K562 (cell line): ENCODE measurements around the gene CCM2. TPM values are rescaled to one million over a fixed set of nuclear protein-coding genes. Genes with fewer than 3 reads are reported as not detected.

Experiments
- ATAC-seq: fragments of 200-7000 bp; cut with Tn5 transposase; 3 replicates; pipeline ENCODE4 v1.9.1; 2020; ENCODE audit warnings: moderate library complexity
- BruUV-seq: library from RNA; stranded (reverse); fragments of 400-500 nt; replicated peaks from 2 replicates; lab custom pipeline; 2021; lab: Mats Ljungman, UMichigan
- CTCF ChIA-PET: fragments of 300-600 bp; formaldehyde crosslinking; extraction: SDS; loops from one replicate; lab custom pipeline; 2021; ENCODE audit warnings: low intra/inter-chr PET ratio; lab: Yijun Ruan, JAX
- POLR2A ChIA-PET: fragments of 300-600, 350-650 bp; sonication (Branson Sonifier 250); formaldehyde crosslinking; extraction: SDS; loops from one replicate; lab custom pipeline; 2021; ENCODE audit warnings: antibody characterized with exemption, inconsistent platforms; lab: Yijun Ruan, JAX
- DNase-seq, 4 experiments: peaks; one replicate each; pipeline versions ENCODE4 v3.0.0 to v3.0.0-alpha.2; 2011 to 2018; ENCODE audit warnings: low spot score in 3 of 4, mixed read lengths in 3 of 4; ENCODE audit errors: extremely low read depth in 1 of 4
- FAIRE-seq: peaks from 2 replicates; lab custom pipeline; 2011; peaks lifted over from hg19 to GRCh38; lab: Jason Lieb, UNC
- H2AFZ ChIP-seq: 2 replicates; pipeline ENCODE4 v1.6.0; 2011; ENCODE audit warnings: low read depth, low read length, control low read depth, inconsistent platforms
- H3K27ac ChIP-seq: fragments of 200-600 bp; 3 replicates; pipeline ENCODE4 v1.8.0; 2011; ENCODE audit warnings: low read depth, mild to moderate bottlenecking, control low read depth, inconsistent platforms, low read length, moderate library complexity, mixed read lengths; ENCODE audit errors: extremely low read depth
- H3K27me3 ChIP-seq, 2 experiments: fragments of 300-600 bp in 1 of 2; 2 replicates in 1 of 2; 3 replicates in 1 of 2; pipeline versions ENCODE4 v1.6.0 to v1.8.0; 2011; ENCODE audit warnings: inconsistent platforms in 2 of 2, low read length in 2 of 2, mild to moderate bottlenecking in 1 of 2, mixed read lengths in 1 of 2, moderate library complexity in 1 of 2; ENCODE audit not compliant: control insufficient read depth in 2 of 2, insufficient read depth in 2 of 2
- H3K36me3 ChIP-seq: fragments of 300-600 bp; 3 replicates; pipeline ENCODE4 v1.8.0; 2011; ENCODE audit warnings: mild to moderate bottlenecking, low read length, inconsistent platforms; ENCODE audit not compliant: control insufficient read depth, insufficient read depth
- H3K4me1 ChIP-seq, 2 experiments: fragments of 200-600 bp in 1 of 2; replicated peaks in 1 of 2; 2 replicates in 1 of 2; 3 replicates in 1 of 2; pipeline versions ENCODE4 v1.5.1 to v1.8.0; 2011; ENCODE audit warnings: inconsistent platforms in 2 of 2, low read length in 2 of 2, mild to moderate bottlenecking in 1 of 2, mixed read lengths in 1 of 2, moderate library complexity in 1 of 2; ENCODE audit not compliant: control insufficient read depth in 2 of 2, insufficient read depth in 2 of 2
- H3K4me2 ChIP-seq: 2 replicates; pipeline ENCODE4 v1.6.1; 2011; ENCODE audit warnings: low read length, control low read depth, inconsistent platforms, mixed read lengths; ENCODE audit not compliant: insufficient read depth
- H3K4me3 ChIP-seq: fragments of 200-600 bp; sonication (generic), shearing (Covaris generic); 2 replicates; pipeline ENCODE4 v1.5.1; 2016; ENCODE audit warnings: control low read depth, inconsistent platforms
- H3K79me2 ChIP-seq: fragments of 200-600 bp; 3 replicates; pipeline ENCODE4 v1.8.0; 2011; ENCODE audit warnings: low read length, inconsistent platforms; ENCODE audit not compliant: control insufficient read depth, insufficient read depth
- H3K9ac ChIP-seq, 2 experiments: 2 replicates each; pipeline versions ENCODE4 v1.6.0 to v1.6.1; 2011; ENCODE audit warnings: low read depth in 2 of 2, low read length in 2 of 2, control low read depth in 1 of 2, inconsistent platforms in 1 of 2, mild to moderate bottlenecking in 1 of 2, mixed read lengths in 1 of 2; ENCODE audit not compliant: insufficient read depth in 1 of 2
- H3K9me1 ChIP-seq: one replicate; pipeline ENCODE4 v1.6.0; 2011; ENCODE audit warnings: inconsistent platforms, mild to moderate bottlenecking, low read length, moderate library complexity; ENCODE audit not compliant: control insufficient read depth, insufficient read depth
- H3K9me3 ChIP-seq: replicated peaks from 2 replicates; pipeline ENCODE4 v1.5.1; 2011; ENCODE audit warnings: low read depth, low read length, inconsistent platforms; ENCODE audit not compliant: control insufficient read depth, insufficient read depth
- H4K20me1 ChIP-seq: replicated peaks from 2 replicates; pipeline ENCODE4 v1.6.1; 2011; ENCODE audit warnings: low read length, inconsistent platforms, mixed read lengths; ENCODE audit not compliant: control insufficient read depth, insufficient read depth
- ARNT ChIP-seq, 2 experiments: fragments of 450-650 bp; IDR thresholded peaks; 2 replicates each; pipeline ENCODE4 v1.6.1; 2016; ENCODE audit warnings: mild to moderate bottlenecking in 1 of 2
- CTBP1 ChIP-seq: fragments of 450-650 bp; IDR thresholded peaks from 2 replicates; pipeline ENCODE4 v1.6.1; 2016; ENCODE audit warnings: borderline replicate concordance
- ETV6 ChIP-seq, 3 experiments: fragments of 150-350 bp in 1 of 3; sonication (generic) in 1 of 3; formaldehyde crosslinking in 1 of 3; IDR thresholded peaks; 2 replicates each; pipeline versions ENCODE4 v1.6.1 to v1.8.0; 2014 to 2022; ENCODE audit warnings: borderline replicate concordance in 2 of 3, low read depth in 2 of 3, antibody characterized with exemption in 1 of 3, low read length in 1 of 3, mild to moderate bottlenecking in 1 of 3, missing genetic modification reagents in 1 of 3
- NFRKB ChIP-seq: fragments of 450-650 bp; IDR thresholded peaks from 2 replicates; pipeline ENCODE4 v1.6.1; 2016; ENCODE audit warnings: low read depth
- NRF1 ChIP-seq, 2 experiments: fragments of 450-650 bp; IDR thresholded peaks in 1 of 2; conservative IDR thresholded peaks in 1 of 2; 2 replicates each; pipeline ENCODE4 v1.6.1; 2014; ENCODE audit warnings: mild to moderate bottlenecking in 2 of 2
- POU5F1 ChIP-seq: fragments of 150-350 bp; IDR thresholded peaks from 2 replicates; pipeline ENCODE4 v1.6.1; 2014; ENCODE audit warnings: borderline replicate concordance, low read length, low read depth, mild to moderate bottlenecking; ENCODE audit not compliant: partially characterized antibody
- ZNF717 ChIP-seq: fragments of 250-450 bp; sonication (Bioruptor Pico); IDR thresholded peaks from 2 replicates; pipeline ENCODE4 v1.5.0; 2021
- ZNF75A ChIP-seq: fragments of 450-650 bp; formaldehyde crosslinking; IDR thresholded peaks from 2 replicates; pipeline ENCODE4 v1.4.0; 2020; ENCODE audit warnings: mild to moderate bottlenecking
- whole genome bisulfite sequencing: fragments of 100-300 bp; shearing (Covaris generic); methylation state at CpG from one replicate; pipeline ENCODE4 v1.1.6; 2016; ENCODE audit warnings: low coverage, mixed read lengths; ENCODE audit not compliant: insufficient coverage; ENCODE audit errors: missing lambda C conversion rate; 5-methylcytosine and 5-hydroxymethylcytosine counted together
- in situ Hi-C: fragments of 300-500 bp; cut with MboI; formaldehyde crosslinking; loops from 4 replicates; pipeline ENCODE4 v1.15.0; 2018; ENCODE audit warnings: inconsistent platforms, mixed read lengths
- intact Hi-C: fragments of 100-400 bp; cut with micrococcal nuclease; formaldehyde crosslinking; loops from 2 replicates; pipeline ENCODE4 v1.14.2; 2022
- polyA plus RNA-seq, 8 experiments: library from polyadenylated mRNA; depleted of rRNA in 4 of 8; stranded (reverse) in 5 of 8; unstranded in 3 of 8; fragments of >200 nt; fragmentation: Nextera tagmentation in 2 of 8; fragmentation: Illumina TruSeq in 1 of 8; extraction: Ambion mirVana in 2 of 8; extraction: Trizol in 1 of 8; gene quantifications; 2 replicates each; pipeline versions ENCODE4 v1.2.1 to v1.2.3, GENCODE V29; 2011 to 2014; ENCODE audit warnings: inconsistent platforms in 1 of 8, missing spikeins in 1 of 8
- total RNA-seq, 7 experiments: library from RNA; depleted of rRNA in 6 of 7; stranded (reverse); fragments of >200 nt in 6 of 7; fragmentation: Illumina TruSeq in 2 of 7; extraction: Trizol in 2 of 7; gene quantifications; 2 replicates each; pipeline versions ENCODE4 v1.2.1 to v1.2.3, GENCODE V29; 2011 to 2021; ENCODE audit warnings: low replicate concordance in 1 of 7
- TF ChIP-seq, protein P1 (sequence below): sonication (generic); formaldehyde crosslinking; IDR thresholded peaks from 2 replicates; pipeline ENCODE4 v1.8.0; 2022; ENCODE audit warnings: missing genetic modification reagents, mild to moderate bottlenecking, moderate library complexity, borderline replicate concordance
- TF ChIP-seq, protein P2 (sequence below): sonication (generic); formaldehyde crosslinking; IDR thresholded peaks from 2 replicates; pipeline ENCODE4 v1.4.0; 2020; ENCODE audit warnings: mild to moderate bottlenecking, missing genetic modification reagents
- TF ChIP-seq, protein P3 (sequence below): sonication (generic); formaldehyde crosslinking; IDR thresholded peaks from 2 replicates; pipeline ENCODE4 v1.8.1; 2023; ENCODE audit warnings: mild to moderate bottlenecking, missing genetic modification reagents

Gene CCM2
- total and polyA plus RNA-seq, 9 of the 15 experiments (the other 6 are each of a cell fraction or from before 2014, with no cell fraction given) = 0.41 to 38.6 (median 25.9) TPM

DNA sequence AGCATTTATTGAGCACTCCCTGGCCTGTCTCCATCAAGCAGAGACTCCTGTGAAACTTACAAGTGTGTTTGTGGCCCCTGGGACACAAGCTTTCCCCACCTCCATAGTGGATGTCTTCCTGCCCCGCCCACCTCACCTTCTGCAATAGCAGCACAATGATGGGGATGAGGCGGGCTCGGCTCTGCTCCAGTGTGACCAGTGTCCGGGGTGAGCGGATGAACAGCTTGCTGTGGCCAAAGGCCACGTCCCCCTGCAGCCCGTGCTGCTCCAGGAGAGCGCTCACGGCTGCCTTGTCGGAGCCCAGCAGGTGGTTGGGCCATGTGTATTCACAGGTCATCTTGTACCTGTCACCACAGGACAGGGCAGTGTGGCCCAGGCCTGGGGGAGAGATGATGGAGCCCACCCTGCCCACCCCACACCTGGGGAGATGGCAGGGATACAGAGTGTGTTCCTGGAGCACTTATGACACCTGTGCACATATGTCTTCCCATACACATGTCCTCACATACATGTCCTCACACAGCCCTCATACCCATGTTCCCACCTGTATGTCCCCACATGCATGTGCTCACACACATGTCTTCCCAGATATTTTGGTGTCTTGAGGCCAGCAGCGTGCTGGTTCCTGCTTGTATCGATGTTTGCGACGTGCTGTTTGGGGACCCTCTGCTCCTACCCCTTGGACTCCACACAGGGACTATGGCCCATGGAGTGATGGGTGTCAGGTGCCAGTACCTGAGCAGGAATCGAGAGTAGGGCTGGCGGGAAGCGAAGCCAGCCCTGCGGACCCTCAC, 33.9 kb upstream of the CCM2 start:
- 0 out of 4 replicates have a peak overlapping the region, but pooled peaks of 1 of the 2 experiments have one; percentile 17 for H3K9ac ChIP-seq
- H3K9me1 ChIP-seq = peaks cover 5% of the 10 kb centered on the region
- intact Hi-C loops (loop anchor here (5.0 kb wide), 1 partner anchor 379 kb away; no protein-coding TSS in a partner anchor), in situ Hi-C loops (loop anchor here (5.0 kb wide), 1 partner anchor 171 kb away; no protein-coding TSS in a partner anchor)
- no peaks in the 10 kb centered on the region for H3K27me3 ChIP-seq
- no TSS peak for BruUV-seq
- no peak overlapping the region for H3K27ac ChIP-seq
- H4K20me1 ChIP-seq = no peaks in the 10 kb centered on the region
- FAIRE-seq = no peak
- WGBS = 53% methylated on average over 18 of the region's 18 CpGs
- no peak for DNase-seq
- H2AFZ ChIP-seq = no peak overlapping the region
- H3K79me2 ChIP-seq = no peaks in the 10 kb centered on the region
- ChIA-PET POLR2A (interaction anchor here (0.6 kb wide), 1 partner anchor 10 kb away, joined by 3 read pairs; no protein-coding TSS in a partner anchor), CTCF (interaction anchor here (0.7 kb wide), 1 partner anchor 168 kb away, joined by 4 read pairs; no protein-coding TSS in a partner anchor)
- no peak overlapping the region for H3K4me2 ChIP-seq
- no peak for TF ChIP-seq NFRKB
- TF ChIP-seq ZNF717 (CRISPR knock-in tag) = no peak
- TF ChIP-seq POU5F1 = no peak
- TF ChIP-seq, protein P1, sequence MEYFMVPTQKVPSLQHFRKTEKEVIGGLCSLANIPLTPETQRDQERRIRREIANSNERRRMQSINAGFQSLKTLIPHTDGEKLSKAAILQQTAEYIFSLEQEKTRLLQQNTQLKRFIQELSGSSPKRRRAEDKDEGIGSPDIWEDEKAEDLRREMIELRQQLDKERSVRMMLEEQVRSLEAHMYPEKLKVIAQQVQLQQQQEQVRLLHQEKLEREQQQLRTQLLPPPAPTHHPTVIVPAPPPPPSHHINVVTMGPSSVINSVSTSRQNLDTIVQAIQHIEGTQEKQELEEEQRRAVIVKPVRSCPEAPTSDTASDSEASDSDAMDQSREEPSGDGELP = no peak
- TF ChIP-seq NRF1 (conservative IDR thresholded peaks at IDR 0.05 in 1 of 2, IDR thresholded peaks at IDR 0.05 in 1 of 2) = no peak
- TF ChIP-seq ZNF75A (CRISPR knock-in tag) = no peak
- TF ChIP-seq ARNT (IDR thresholded peaks at IDR 0.05) = no peak
- TF ChIP-seq, protein P2, sequence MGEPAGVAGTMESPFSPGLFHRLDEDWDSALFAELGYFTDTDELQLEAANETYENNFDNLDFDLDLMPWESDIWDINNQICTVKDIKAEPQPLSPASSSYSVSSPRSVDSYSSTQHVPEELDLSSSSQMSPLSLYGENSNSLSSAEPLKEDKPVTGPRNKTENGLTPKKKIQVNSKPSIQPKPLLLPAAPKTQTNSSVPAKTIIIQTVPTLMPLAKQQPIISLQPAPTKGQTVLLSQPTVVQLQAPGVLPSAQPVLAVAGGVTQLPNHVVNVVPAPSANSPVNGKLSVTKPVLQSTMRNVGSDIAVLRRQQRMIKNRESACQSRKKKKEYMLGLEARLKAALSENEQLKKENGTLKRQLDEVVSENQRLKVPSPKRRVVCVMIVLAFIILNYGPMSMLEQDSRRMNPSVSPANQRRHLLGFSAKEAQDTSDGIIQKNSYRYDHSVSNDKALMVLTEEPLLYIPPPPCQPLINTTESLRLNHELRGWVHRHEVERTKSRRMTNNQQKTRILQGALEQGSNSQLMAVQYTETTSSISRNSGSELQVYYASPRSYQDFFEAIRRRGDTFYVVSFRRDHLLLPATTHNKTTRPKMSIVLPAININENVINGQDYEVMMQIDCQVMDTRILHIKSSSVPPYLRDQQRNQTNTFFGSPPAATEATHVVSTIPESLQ (CRISPR knock-in tag) = no peak
- TF ChIP-seq ETV6 (IDR thresholded peaks at IDR 0.05; ENCODE audit: borderline replicate concordance in 1 of 2, low read depth in 2 of 2, low read length in 1 of 2) = no peak
- no peak for TF ChIP-seq ETV6 (CRISPR knock-in tag; IDR thresholded peaks at IDR 0.05; ENCODE audit: borderline replicate concordance)
- TF ChIP-seq, protein P3, sequence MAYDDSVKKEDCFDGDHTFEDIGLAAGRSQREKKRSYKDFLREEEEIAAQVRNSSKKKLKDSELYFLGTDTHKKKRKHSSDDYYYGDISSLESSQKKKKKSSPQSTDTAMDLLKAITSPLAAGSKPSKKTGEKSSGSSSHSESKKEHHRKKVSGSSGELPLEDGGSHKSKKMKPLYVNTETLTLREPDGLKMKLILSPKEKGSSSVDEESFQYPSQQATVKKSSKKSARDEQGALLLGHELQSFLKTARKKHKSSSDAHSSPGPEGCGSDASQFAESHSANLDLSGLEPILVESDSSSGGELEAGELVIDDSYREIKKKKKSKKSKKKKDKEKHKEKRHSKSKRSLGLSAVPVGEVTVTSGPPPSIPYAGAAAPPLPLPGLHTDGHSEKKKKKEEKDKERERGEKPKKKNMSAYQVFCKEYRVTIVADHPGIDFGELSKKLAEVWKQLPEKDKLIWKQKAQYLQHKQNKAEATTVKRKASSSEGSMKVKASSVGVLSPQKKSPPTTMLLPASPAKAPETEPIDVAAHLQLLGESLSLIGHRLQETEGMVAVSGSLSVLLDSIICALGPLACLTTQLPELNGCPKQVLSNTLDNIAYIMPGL (CRISPR knock-in tag) = no peak
- no peak for TF ChIP-seq CTBP1
- H3K36me3 ChIP-seq = no peaks in the 10 kb centered on the region
- peaks cover 0 to 54% of the 10 kb centered on the region in 2 experiments; a peak in 3 of 5 replicates for H3K4me1 ChIP-seq
- no peak overlapping the region for H3K4me3 ChIP-seq
- ATAC-seq = no peak
- H3K9me3 ChIP-seq = no peaks in the 10 kb centered on the region
